NCI-H510A (cell line): ENCODE results near the gene ERMAP.

ENCODE experiments used
- DNase-seq: peaks from one replicate; lab custom pipeline; 2025; lab: John Stamatoyannopoulos, UW

ERMAP gene

DNA sequence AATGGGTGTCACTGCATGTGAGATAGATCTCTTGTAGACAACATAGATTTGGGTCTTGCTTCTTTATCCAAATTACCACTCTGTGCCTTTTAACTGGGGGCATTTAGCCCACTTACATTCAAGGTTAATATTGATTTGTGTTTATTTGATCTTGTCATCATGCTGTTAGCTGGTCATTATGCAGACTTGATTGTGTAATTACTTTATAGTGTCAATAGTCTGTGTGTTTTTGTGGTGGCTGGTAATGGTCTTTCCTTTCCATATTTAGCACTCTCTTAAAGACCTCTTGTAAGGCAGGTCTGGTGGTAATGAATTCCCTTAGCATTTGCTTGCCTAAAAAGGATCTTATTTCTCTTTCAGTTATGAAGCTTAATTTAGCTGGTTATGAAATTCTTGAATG lies 59.1 kb downstream of the ERMAP start:
- DNase-seq: no peak

DNA sequence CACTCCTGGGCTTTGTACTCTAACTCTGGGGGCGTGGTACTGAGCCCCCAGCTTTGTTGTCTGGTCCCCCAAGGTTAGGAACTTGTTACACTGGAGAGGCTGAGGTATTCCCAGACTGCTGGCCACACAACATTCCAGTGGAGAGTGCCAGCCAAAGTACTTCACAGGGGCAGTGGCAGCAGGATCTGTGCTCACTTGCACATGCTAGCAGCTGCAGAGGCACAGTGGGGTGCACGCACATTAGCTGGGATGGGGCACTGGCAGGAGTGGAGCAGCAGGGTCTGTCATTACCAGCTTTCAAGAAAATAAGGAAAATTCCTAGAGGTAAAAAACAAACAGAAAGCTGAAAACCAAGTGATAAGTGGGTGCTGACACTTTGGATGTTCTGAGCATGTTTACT lies 60.5 kb downstream of the ERMAP start:
- DNase-seq: no peak

- DNase-seq: no peak
Measured at GRCh38 chr1:42880384-42880783, 63.5 kb downstream of the ERMAP start.

GRCh38 chr1:42886046-42886739 lies 69.3 kb downstream of the ERMAP start:
- no peak for DNase-seq

- peak; percentile 31 for DNase-seq
Measured at GRCh38 chr1:42886800-42887199, 69.9 kb downstream of the ERMAP start.

DNA sequence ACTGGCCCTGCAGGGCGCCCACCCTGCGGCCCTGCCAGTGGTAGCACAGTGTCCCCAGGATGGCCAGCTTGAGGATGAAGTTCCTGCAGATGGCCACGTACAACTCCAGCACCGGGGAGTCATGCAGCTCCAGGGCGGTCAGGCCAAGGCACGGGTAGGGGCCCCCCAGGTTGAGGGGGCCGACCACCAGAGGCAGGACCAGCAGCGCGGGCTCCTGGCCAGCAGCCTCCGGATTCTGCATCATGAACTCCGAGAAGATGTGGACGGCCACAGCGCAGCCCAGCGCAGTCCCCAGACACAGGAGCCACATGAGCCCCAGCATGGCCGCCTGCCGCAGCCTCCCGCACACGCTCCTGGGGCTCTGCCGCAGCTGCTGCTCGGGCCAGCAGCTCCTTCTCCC lies 70.4 kb downstream of the ERMAP start:
- DNase-seq: no peak

DNA sequence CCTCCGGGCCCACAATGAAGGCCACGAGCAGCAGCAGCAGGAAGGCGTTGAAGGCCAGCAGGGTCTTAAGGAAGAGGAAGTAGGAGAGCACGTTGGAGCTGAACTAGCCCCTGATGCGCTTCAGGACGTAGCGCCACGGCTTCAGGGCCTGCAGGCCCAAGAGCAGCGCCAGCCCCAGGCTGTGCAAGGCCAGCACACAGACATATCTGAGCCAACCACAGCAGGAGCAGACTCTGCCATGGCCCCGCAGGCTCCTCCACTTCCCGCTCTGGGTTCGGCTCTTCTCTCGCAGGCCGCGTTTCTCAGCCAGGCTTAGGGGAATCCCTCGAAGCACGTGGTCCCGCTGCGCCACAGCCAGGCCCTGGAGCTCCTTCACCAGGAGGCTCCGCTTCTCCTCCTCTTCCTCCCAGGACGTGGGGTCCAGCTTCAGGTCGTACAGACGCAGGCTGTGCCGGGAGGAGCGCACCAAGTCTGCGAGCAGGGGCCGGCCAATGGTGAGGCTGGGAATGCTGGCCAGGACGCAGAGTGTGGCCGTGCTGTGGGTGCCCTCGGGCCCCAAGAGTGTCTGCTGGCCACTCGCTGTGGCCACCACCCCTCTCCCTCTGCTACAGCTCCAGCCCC lies 71.2 kb downstream of the ERMAP start:
- DNase-seq: no peak

- no peak for DNase-seq
Measured at GRCh38 chr1:42889264-42889663, 72.3 kb downstream of the ERMAP start.

DNA sequence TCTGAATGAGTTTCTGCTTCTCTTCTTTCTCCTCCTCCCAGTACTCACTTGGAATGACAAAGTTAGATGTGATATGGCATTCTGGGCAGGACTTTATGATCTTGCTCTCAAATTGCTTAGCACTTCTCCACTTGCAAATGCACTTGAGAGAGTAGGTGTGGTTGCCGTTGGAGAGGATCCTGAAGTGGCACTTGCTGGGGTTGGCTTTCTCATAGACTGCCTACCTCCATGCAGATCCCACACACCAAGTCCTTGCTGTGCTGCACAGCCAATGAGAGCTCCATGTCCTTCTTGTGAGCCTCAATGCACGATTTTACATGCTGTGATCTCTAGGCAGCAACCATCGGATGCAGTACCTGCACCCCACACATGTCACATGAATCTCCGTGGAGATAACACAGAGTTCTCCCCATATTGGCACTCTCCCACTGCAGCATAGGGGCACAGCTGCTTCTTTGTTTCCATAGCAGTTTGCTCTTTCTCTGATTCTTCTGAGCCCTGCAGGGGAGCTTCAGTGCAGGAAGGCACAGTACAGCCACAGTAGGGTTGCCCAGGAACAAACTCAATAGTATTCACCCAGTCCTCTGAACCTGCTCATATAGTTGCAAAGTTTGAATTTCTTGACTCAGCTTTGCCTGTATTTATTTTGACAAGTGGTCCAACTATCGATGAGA lies 74.7 kb downstream of the ERMAP start:
- DNase-seq: peak; percentile 66
